SK-N-SH treated with all-trans-retinoic acid at 6 μM for 48 hours (cell line): ENCODE data around the gene GATAD2A.

Source experiments
- ESRRG ChIP-seq: fragments of 250-450 bp; sonication (Bioruptor Pico); IDR thresholded peaks from 2 replicates; pipeline ENCODE4 v1.6.1; 2021; ENCODE audit warnings: mild to moderate bottlenecking
- PATZ1 ChIP-seq: fragments of 250-450 bp; sonication (Bioruptor Pico); IDR thresholded peaks from 2 replicates; pipeline ENCODE4 v1.8.0; 2020; ENCODE audit warnings: mild to moderate bottlenecking, moderate library complexity, borderline replicate concordance
- ZFP30 ChIP-seq: fragments of 450-650 bp; formaldehyde crosslinking; IDR thresholded peaks from 2 replicates; pipeline ENCODE4 v1.5.0; 2022; ENCODE audit warnings: mild to moderate bottlenecking, moderate library complexity
- ZNF565 ChIP-seq: fragments of 450-650 bp; formaldehyde crosslinking; conservative IDR thresholded peaks from 2 replicates; pipeline ENCODE4 v1.5.0; 2020; ENCODE audit warnings: low read depth, mild to moderate bottlenecking, moderate library complexity
- ZNF70 ChIP-seq: fragments of 450-650 bp; formaldehyde crosslinking; IDR thresholded peaks from 2 replicates; pipeline ENCODE4 v1.5.0; 2020; ENCODE audit warnings: mild to moderate bottlenecking, moderate library complexity

- no peak for TF ChIP-seq ZNF565 (CRISPR knock-in tag)
- no peak for TF ChIP-seq PATZ1
- TF ChIP-seq ZNF70: no peak
- no peak for TF ChIP-seq ESRRG (CRISPR knock-in tag)
- no peak for TF ChIP-seq ZFP30
These were observed 54.3 kb downstream of the GATAD2A start for GRCh38 chr19:19459707-19460251.
